GM19372 (cell line): Measurements from ENCODE around the gene PNMT.
A peak's percentile ranks its signal among the peaks of the same experiment; 100 is the strongest.

Experiments
- ATAC-seq: cut with Tn5 transposase; IDR thresholded peaks from one replicate; pipeline ENCODE4 v1.9.1; 2021; ENCODE audit warnings: mild to moderate bottlenecking, low read depth, moderate library complexity; ENCODE audit not compliant: unreplicated experiment

Gene PNMT

GRCh38 chr17:39632153-39632941 lies 35.9 kb upstream of the PNMT start:
- ATAC-seq, result no peak

GRCh38 chr17:39633570-39634183 lies 34.6 kb upstream of the PNMT start:
- no peak for ATAC-seq

- no peak for ATAC-seq
Measured at GRCh38 chr17:39634384-39634871, 33.8 kb upstream of the PNMT start.

- ATAC-seq, result no peak
Measured at GRCh38 chr17:39635614-39636176, 32.6 kb upstream of the PNMT start.

GRCh38 chr17:39636587-39636926 lies 31.7 kb upstream of the PNMT start:
- ATAC-seq, result peak; percentile 10

GRCh38 chr17:39636927-39637736 lies 31.1 kb upstream of the PNMT start, which contains the start of gene STARD3:
TSS of gene STARD3 (plus strand) at chr17:39637144. CDS start at chr17:39653532, 16,388 bp downstream.
- ATAC-seq, result peak; percentile 84

GRCh38 chr17:39638317-39638716 lies 29.9 kb upstream of the PNMT start:
- ATAC-seq, result no peak

GRCh38 chr17:39639043-39639442 lies 29.2 kb upstream of the PNMT start:
- ATAC-seq, result no peak

GRCh38 chr17:39639566-39640458 lies 28.4 kb upstream of the PNMT start:
- no peak for ATAC-seq

- ATAC-seq, result no peak
Measured at GRCh38 chr17:39640591-39641031, 27.6 kb upstream of the PNMT start.

GRCh38 chr17:39641097-39641496 lies 27.2 kb upstream of the PNMT start:
- no peak for ATAC-seq

GRCh38 chr17:39641883-39642282 lies 26.4 kb upstream of the PNMT start:
- ATAC-seq, result no peak

- ATAC-seq, result no peak
Measured at GRCh38 chr17:39642291-39643074, 25.8 kb upstream of the PNMT start.

- ATAC-seq, result no peak
Measured at GRCh38 chr17:39643271-39643670, 25.0 kb upstream of the PNMT start.

GRCh38 chr17:39647256-39647655 lies 21.0 kb upstream of the PNMT start:
- ATAC-seq, result no peak

GRCh38 chr17:39648616-39649366 lies 19.5 kb upstream of the PNMT start:
- no peak for ATAC-seq

GRCh38 chr17:39650121-39650579 lies 18.1 kb upstream of the PNMT start:
- no peak for ATAC-seq

- ATAC-seq, result no peak
Measured at GRCh38 chr17:39651923-39652586, 16.2 kb upstream of the PNMT start.
